Hindlimb muscle (tissue), 1 donor: Measurements from ENCODE around the gene SH3TC2. TPM values are rescaled to one million over a fixed set of nuclear protein-coding genes. Genes with fewer than 3 reads are reported as not detected.

Experiments used
- DNase-seq: peaks from one replicate; pipeline ENCODE4 v3.0.0-alpha.2; 2013
- polyA plus RNA-seq: library from polyadenylated mRNA; unstranded; fragments of 120-200 nt; gene quantifications from one replicate; pipeline ENCODE4 v1.2.1, GENCODE V29; 2013; ENCODE audit not compliant: insufficient read length

SH3TC2 gene
- polyA plus RNA-seq, 1 donor: 1.8 TPM

DNA sequence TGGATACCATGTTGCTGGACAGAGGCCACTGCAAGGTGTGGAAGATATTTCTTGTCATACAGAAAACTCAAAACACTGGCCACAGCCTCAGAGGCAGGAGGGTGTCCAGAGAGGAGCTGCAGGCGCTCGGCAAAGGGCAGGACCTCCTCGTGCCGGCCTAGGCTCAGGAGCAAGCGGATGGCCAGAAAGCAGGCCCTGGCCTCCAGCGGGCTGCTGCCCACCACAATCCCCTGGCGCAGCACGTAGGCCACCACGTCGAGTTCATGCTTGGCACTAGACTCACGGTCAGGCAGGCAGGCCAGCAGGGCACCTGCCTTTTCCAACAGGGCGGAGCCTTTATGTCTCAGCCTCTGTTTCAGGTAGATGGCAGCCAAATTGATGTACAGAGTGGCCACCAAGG, 35.2 kb downstream of the SH3TC2 start:
- DNase-seq: no peak

DNA sequence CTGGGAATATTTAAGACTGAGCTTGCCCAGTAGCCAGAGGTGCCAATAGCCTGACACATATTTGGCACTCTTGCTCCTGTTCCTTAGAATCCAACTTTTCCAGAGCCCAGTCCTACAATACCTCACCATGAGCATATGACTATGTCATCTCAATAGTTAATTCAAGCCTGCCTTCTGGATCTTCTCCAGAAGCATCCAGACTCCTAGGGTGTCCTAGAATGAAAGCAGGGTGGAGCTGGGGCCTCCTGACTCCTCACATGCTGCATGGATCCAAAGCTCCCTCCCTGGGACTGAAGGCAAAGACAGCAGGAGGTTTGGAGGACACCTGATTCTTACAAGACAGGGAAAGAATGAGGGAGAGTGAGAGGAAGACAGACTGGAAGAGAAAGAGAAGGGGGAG, 37.9 kb downstream of the SH3TC2 start:
- DNase-seq: no peak

DNA sequence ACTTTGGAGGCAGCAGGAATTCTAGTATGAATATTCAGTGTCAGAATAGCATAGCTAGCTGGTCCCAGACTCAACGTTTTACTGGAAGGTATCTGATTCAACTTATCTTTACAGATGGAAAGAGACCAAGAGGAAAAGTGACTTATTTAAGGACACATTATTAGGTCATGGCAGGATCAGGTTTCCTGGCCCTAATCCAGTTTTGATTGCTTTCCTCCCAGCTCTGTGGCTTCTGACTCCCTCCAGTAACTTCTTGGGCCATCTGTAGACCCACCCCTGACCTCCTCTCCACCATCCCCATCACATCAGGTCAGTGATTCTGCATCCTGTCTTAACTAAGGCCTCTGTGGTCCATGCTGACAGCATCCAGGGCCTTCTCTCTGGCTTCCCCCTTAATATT, 38.4 kb downstream of the SH3TC2 start:
- no peak for DNase-seq

GRCh38 chr5:149022200-149022599, 40.7 kb downstream of the SH3TC2 start:
- no peak for DNase-seq

DNA sequence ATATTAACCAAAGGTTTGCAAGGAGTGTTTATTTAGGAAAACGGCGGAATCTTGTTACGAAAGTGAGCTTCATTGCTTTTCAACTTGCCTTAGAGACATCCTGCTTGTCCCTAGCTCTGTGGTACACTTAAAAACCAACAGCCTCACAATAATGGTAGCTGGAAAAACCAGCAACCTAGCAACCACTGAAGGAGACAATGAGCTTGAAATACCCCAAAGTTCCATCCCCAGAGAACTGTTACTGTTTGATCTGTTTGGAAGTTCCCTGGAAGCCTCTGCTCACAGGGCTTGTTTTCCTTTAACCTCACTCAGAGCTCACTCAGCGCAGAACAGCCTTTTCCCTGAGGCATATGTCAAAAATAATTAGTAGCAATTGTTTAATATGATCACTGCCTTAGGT, 43.2 kb downstream of the SH3TC2 start:
- DNase-seq: no peak

DNA sequence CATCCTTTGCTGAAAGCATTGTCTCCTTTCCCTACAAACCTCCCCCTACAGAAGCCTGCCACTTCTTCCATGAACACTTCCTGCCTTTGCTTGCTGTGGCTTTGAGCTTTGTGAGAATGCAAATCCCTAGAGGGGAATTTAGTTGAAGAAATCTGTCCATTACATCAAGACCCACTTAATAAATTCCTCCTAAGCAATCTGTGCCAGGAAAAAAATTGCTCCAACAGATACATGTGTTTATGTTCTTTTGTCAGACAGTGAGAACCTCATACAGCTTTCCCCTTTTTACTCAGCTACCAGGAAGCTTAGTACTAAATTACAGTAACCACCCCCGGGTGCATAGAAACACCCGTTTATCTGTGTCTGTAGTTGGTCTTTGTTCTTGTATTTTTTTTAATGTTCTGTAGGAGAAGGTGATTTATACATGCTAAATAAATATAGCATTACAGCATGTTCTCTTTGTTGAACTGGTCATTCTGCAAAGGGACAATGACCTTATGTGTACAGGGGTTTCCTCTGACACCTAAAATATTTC, 43.9 kb downstream of the SH3TC2 start:
- peak; percentile 42 for DNase-seq

DNA sequence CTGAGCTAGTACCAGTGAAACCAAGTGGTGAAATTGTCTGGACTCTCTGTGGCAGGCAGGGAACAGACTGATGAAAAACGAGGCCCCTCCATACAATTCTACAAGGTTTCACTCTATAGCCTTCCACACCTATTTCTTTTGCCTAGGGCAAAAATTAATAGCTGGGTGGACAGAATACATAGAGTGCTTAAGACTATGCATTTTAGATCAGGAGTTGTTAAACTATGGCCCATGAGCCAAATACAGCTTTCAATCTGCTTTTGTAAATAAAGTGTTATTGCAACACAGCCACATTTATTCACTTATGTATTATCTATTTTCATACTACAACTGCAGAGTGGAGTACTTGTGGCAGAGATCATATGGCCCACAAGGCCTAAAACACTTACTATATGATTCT, 45.2 kb downstream of the SH3TC2 start:
- no peak for DNase-seq

DNA sequence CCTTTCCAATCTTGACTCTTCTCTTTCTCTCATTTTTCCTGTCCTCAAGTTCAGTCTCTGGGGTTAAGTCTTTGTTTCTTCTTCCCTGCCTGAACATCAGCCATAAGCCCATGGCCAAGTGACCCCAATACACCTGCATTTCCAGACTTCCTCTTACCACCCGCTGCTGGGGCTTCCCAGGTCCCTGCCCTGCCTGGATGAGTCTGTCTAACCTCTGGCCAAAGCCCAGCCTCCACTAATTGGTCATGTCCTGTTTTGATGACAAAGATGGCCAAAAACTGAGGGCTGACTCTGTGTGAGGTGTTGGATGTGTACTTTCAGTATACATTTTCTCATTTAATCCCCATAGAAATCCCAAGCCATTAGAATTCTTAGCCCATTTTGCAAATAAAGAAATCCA, 47.3 kb downstream of the SH3TC2 start:
- DNase-seq: no peak

DNA sequence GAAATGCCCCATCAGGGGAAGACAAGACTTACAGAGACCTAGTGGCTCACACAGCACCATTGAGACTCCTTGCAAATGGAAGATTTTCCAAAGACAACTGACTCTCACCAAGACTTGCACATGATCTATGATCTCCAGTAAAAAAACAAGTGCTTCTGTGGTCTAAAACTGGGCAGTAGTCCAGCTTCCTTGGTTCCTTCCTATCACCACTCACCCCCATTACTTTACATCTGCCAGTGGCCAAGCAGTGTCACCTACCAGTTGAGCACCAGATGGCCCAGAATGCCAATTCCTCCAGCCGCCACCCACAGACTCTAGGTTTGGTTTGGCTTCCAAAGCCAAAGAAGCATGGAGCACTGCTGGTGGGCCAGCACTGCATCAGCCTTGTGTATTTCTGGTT, 47.7 kb downstream of the SH3TC2 start:
- no peak for DNase-seq

DNA sequence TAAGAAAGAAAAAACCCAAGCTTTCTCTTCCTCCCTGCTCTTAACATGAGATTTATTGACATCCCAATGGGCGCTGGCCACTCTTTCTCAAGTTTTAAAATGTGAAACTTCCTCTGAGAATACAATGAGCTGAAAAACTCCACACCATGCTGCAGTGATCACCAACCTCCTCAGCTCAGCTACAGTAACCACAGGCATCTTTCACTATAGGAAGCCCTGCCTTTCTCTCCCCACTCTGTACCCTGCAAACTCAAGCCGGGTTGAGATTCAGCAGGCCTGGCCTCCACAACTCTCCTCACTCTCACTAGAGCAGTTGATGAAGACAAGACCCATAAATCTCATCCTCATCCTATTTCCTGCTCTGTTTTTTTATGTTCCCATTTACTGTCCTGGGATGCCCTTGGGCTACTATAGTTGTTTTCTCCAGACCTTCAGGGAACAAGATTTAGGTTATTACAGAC, 48.3 kb downstream of the SH3TC2 start:
- DNase-seq: no peak

DNA sequence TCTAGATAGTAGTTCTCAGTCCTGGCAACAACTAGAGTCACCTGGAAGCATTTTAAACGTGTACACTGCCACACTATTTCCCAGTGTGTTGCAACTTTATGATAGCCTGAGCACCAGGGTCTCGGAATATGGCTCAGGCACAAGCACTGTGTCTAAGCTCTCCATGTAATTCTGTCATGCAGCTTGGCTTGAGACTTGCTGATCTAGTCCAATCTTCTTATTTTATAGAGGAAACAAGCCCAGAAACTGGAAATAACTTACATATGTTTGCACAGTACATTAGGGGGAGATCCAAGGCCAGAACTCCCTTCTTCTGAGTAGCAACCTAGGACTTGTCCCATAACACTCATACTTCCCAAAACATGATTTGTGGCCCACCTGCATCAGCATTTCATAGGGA, 49.1 kb downstream of the SH3TC2 start:
- no peak for DNase-seq

DNA sequence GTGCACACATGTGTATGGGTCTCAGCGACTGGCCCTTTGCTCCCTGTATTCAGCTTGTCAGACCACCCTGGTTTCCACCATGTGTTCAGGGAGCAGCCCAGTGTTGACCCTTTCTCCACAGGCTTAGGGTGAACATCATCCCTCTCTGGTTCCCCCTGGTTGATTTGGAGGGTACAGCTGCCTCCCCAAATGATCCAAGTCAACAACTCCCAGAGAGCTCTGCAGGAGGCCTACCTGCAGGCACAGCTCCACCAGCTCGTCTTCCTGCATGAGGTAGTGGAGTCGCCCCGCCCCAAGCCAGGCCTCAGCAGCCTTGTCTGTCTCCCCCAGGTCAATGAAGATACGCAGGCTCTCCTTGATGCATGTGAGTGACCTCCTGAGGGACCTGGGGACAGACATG, 50.5 kb downstream of the SH3TC2 start:
- DNase-seq: no peak

- no peak for DNase-seq
Measured at GRCh38 chr5:149011728-149012127, 51.1 kb downstream of the SH3TC2 start.

DNA sequence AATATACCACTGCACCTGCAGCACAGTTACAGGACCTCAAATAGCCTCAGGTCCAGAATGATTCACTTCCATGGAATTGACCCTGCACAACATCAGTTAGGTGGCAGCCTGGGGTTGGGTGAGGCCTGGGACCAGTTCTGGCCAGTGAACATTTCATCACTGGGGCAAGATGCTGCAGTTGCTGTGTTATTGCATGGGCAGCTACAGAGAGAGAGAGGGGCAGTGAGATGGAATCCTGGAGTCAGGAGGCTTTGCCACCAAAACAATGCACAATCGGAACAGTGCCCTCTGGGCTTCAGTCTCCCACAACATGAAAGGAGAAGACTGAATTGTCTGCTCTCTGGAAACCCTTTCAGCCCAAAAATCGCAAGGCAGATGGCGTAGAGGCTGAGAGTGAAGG, 51.8 kb downstream of the SH3TC2 start:
- no peak for DNase-seq

DNA sequence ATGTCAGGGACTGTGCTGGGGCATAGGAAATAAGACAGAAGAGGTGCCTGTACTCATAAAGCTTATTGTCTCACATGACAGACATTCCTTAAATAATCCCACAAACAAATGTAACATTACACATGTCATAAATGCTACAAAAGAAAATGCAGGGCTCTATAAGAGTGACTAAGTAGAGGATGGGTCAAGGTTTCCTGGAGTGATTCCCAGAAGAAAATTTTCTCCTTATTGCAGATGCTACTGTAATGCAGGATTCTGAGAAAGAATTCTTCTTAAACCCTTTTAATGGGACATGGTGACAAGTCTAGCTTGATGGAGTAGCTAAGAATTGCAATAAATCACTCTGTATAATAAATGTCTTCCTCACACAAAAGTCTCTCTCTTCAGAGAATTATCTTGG, 55.7 kb downstream of the SH3TC2 start:
- DNase-seq: no peak

DNA sequence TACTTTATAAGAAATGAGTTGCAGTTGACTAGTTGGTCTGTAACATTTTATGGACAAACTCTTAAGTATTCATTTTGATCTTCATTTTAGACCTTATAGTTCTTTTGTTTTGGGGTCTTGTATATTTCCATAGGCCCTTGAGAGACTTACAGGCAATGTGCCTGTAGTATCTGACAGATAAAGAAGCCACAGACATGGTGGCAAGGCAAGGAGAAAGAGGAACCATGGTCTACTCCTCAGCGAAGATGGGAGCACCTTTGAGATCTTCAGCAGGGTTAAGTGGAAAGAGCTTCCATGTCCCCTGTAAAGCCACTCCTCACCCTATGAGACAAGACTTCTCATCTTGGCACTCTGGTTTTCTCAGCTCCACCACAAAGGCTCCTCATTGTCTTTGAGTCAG, 56.4 kb downstream of the SH3TC2 start:
- no peak for DNase-seq

GRCh38 chr5:149005077-149005892, 57.6 kb downstream of the SH3TC2 start:
- DNase-seq: no peak

DNA sequence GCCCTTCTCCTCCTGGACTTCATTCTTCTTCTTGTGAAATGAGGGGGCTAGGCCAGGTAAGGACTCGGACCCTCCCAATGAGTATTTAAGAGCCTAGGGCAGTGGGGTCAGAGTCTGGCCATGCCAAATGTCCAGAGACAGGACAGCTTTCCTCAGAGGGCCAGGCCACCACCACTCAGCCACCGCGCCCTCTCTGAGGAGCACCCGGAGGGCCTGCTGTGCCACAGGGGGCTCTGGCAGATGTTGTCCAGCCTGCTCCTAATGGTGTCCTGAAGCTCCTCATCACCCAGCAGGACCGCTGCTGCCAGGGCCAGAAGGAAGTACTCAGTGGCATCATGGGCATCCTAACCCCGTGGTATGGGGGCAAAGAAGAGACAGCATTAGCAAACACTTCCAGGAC, 58.3 kb downstream of the SH3TC2 start:
- DNase-seq: no peak

DNA sequence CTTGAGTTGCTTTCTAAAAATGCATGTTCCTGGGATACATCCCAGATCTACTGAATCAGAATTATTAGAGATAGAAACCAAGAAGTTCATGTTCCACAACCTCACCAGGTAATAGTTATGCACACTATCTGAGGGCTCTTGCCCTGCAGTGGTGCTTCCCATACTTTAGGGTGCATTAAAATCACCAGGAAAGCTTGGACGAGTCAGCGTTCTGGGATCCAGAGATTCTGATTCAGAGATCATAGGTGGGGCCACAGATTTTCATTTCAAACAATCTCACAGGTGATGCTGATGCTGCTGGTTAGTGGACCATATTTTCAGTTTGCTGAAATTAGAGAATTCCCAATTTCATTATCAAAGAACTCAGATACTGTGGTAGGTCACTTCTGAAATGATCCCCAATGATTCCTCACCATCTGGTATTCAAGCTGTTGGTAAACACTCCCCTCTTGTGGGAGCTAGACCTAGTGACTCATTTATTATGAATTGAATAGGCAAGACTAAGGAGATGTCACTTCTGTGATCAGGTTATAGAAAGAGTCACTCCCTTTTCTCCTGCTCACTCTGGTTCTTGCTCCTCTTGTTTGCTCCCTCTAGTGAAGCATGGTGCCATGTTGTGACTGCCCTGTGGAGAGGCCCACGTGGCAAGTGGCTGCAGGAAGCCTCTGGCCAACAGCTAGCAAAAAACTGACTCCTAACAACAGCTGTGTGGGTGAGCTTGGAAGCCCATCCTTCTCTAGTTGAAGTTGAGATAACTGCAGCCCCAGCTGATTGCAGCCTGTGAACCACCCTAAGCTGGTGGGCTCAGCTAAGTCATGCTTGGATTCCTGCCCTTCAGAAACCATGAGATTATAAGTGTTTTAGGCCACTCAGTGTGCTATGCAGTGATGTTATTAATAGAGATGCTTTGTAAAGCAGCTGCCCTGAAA, 59.8 kb downstream of the SH3TC2 start:
- no peak for DNase-seq

GRCh38 chr5:149002053-149002452, 60.8 kb downstream of the SH3TC2 start:
- peak; percentile 45 for DNase-seq

GRCh38 chr5:149001162-149001561, 61.7 kb downstream of the SH3TC2 start:
- DNase-seq: no peak

DNA sequence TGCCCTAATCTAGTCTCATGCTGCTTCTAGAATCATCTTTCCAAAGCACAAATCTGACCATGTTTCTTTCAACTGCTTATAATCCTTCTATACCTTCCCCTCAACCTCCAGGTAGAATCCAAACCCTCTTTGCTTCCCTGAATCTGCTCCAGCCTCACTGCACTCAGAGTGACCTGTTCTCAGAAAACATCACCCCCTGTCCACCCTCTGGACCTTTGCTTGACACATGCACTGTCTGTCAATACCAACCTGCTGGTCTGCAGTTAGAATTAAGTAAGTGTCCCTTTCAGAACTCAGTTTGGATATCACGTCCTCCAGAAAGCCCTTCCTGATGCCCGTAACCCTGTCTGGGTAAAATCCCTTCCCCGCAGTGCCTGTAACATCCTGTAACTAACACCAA, 63.1 kb downstream of the SH3TC2 start:
- no peak for DNase-seq

- no peak for DNase-seq
Measured at GRCh38 chr5:148998174-148998797, 64.6 kb downstream of the SH3TC2 start.
